GM12891 (cell line): ENCODE measurements around the gene TCP1.

ENCODE experiments used
- PAX5 ChIP-seq: IDR thresholded peaks from 2 replicates; pipeline ENCODE4 v1.6.1; 2011; ENCODE audit warnings: low read length, moderate library complexity, mild to moderate bottlenecking; ENCODE audit not compliant: insufficient read depth, severe bottlenecking
- POLR2A ChIP-seq: IDR thresholded peaks from 2 replicates; pipeline ENCODE4 v1.6.1; 2011; ENCODE audit warnings: low read depth, low read length, control low read depth
- POLR2AphosphoS5 ChIP-seq: IDR thresholded peaks from 2 replicates; pipeline ENCODE4 v1.6.1; 2011; ENCODE audit warnings: low read depth, low read length, control low read depth
- POU2F2 ChIP-seq: IDR thresholded peaks from 2 replicates; pipeline ENCODE4 v1.6.1; 2011; ENCODE audit warnings: low read depth, mild to moderate bottlenecking, control low read depth, low read length, moderate library complexity
- SPI1 ChIP-seq: IDR thresholded peaks from 2 replicates; pipeline ENCODE4 v1.6.1; 2011; ENCODE audit warnings: low read depth, low read length, control low read depth
- TAF1 ChIP-seq: IDR thresholded peaks from 2 replicates; pipeline ENCODE4 v1.6.1; 2011; ENCODE audit warnings: low read depth, low read length, control low read depth

- no peak for TF ChIP-seq POLR2A
- TF ChIP-seq POLR2AphosphoS5: no peak
- TF ChIP-seq PAX5: no peak
- TF ChIP-seq TAF1: no peak
- TF ChIP-seq SPI1: no peak
- no peak for TF ChIP-seq POU2F2
These were observed 37.7 kb upstream of the TCP1 start for GRCh38 chr6:159826968-159827647.
